Memory B cell (primary cell): Measurements from ENCODE around the gene HYAL2.
"Not testable (repeated sequence)": the region's sequence is repeated elsewhere in the genome, so short reads cannot be mapped to it uniquely, and the experiment has no call there.

Source experiments
- ATAC-seq: fragments of 150-1000 bp; cut with Tn5 transposase; 2 replicates; pipeline ENCODE4 v1.10.0; 2021; ENCODE audit warnings: low read depth, mild to moderate bottlenecking, moderate library complexity
- DNase-seq, 2 donors: peaks; one replicate each; pipeline ENCODE4 v3.0.0; 2022; ENCODE audit warnings: low spot score in 2 of 2
- H3K27ac Mint-ChIP-seq: one replicate; pipeline ENCODE4 v1.8.0; 2022; ENCODE audit warnings: mild to moderate bottlenecking, moderate library complexity, mixed read lengths
- H3K27me3 Mint-ChIP-seq: one replicate; pipeline ENCODE4 v1.8.0; 2022; ENCODE audit warnings: mixed read lengths
- H3K36me3 Mint-ChIP-seq: one replicate; pipeline ENCODE4 v1.8.0; 2022; ENCODE audit warnings: mild to moderate bottlenecking, mixed read lengths
- H3K4me1 Mint-ChIP-seq: one replicate; pipeline ENCODE4 v1.8.0; 2022; ENCODE audit warnings: mixed read lengths
- H3K4me3 Mint-ChIP-seq: one replicate; pipeline ENCODE4 v1.8.0; 2022; ENCODE audit warnings: mild to moderate bottlenecking, moderate library complexity, mixed read lengths
- H3K9me3 Mint-ChIP-seq: one replicate; pipeline ENCODE4 v1.8.0; 2022; ENCODE audit warnings: mixed read lengths

Gene HYAL2

DNA sequence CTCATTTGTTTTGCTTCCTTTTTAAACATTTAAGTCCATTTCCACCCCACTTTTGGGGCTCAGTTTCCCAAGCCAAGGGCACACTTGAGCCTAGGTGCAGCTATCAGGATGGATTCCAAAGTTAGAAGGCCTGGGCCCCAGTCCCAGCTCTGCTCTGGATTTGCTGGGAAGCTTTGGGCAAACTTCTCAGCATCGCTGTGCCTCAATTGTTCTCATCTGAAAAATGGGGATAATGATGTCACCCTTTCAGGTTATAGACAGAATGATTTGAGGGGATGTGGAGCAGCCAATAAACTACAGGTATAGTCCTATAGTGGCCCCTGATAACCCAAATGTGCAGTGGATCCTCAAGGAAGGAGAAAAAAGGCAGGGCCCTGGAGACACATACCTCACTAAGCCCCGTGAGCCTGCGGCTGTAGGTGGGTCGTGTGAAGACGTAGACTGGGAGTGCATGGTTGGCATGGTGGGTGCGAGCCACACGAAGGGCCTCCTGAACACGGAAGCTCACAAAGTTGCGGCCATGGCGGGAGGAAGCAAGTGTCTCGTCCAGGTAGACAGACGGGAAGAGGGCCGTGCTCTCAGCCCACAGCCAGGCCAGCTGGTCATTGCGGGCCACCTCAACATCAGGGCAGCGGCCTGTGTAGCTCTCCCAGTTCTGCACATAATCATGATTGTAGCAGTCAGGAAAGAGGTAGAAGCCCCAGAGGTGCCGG is 3.2 kb downstream of the HYAL2 start:
- H3K36me3 Mint-ChIP-seq, result no peaks in the 10 kb centered on the region
- DNase-seq, result no peak
- H3K27me3 Mint-ChIP-seq, result no peaks in the 10 kb centered on the region
- no peaks in the 10 kb centered on the region for H3K9me3 Mint-ChIP-seq
- H3K4me3 Mint-ChIP-seq, result peak overlapping the region; percentile 32
- ATAC-seq, result no peak
- H3K27ac Mint-ChIP-seq, result no peak overlapping the region
- H3K4me1 Mint-ChIP-seq, result peaks cover 39% of the 10 kb centered on the region

DNA sequence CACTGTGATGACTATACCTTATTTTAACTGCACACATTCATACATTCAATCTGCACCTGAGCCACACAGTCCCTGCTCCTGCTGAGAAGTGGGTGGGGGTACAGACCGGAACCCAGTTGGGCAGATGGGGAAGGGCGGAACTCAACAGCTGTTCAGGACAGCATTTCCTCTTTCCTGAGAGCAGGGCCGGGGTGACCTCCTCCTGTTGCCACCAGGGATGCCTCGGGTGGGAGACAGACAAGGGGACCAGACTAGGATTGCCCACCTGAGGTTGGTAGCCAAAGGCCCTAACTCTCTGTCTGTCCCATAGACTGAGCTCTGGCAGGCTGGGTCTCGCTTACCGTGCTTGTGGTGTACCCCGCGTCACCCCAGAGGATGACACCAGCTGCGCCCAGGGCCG is 3.9 kb downstream of the HYAL2 start:
- peaks cover 39% of the 10 kb centered on the region for H3K4me1 Mint-ChIP-seq
- no peak for ATAC-seq
- no peaks in the 10 kb centered on the region for H3K36me3 Mint-ChIP-seq
- DNase-seq, result no peak
- H3K4me3 Mint-ChIP-seq, result peak overlapping the region; percentile 29
- no peaks in the 10 kb centered on the region for H3K9me3 Mint-ChIP-seq
- no peaks in the 10 kb centered on the region for H3K27me3 Mint-ChIP-seq
- H3K27ac Mint-ChIP-seq, result no peak overlapping the region

DNA sequence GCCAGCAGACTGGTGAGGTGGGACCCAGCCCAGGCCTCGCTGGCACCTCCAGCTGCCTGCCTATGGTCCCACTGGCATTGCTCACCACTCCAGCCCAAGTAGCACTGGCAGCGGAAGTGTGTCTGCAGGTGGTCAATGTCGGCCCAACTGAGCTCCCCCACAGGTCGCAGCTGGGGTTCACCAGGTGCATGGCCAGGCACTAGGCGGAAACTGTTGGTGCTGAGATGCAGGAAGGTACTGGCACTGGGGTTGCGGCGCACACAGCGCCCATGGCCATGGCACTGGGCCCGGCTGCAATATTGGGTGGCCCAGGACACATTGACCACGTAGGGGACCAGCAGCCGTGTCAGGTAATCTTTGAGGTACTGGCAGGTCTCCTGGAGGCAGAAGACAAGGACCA is 4.4 kb downstream of the HYAL2 start:
- Mint-ChIP-seq H3K9me3 (no peaks in the 10 kb centered on the region), H3K27me3 (no peaks in the 10 kb centered on the region), H3K27ac (no peak overlapping the region), H3K4me3 (no peak overlapping the region), H3K36me3 (no peaks in the 10 kb centered on the region), H3K4me1 (peaks cover 38% of the 10 kb centered on the region)
- DNase-seq, result no peak
- no peak for ATAC-seq

DNA sequence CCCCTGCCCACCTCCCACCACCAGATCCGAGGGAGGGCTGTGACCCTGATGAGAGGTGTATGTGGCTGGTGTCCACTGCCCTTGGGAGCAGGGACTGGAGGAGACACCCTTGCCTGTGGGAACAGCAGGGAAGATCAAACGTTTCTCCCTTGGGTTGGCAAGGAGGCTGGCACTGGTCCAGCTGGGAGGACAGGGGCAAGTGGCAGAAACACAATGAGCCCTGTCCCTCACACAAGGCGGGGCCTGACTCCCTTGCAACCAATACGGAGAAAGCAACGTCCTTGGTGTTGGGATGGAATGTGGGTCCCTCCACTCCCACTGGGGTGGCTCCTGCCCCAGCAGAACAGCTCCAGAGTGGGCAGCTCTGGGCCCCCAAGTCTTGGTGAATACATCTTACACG is 5.2 kb downstream of the HYAL2 start:
- Mint-ChIP-seq H3K4me3 (no peak overlapping the region), H3K9me3 (no peaks in the 10 kb centered on the region), H3K27me3 (no peaks in the 10 kb centered on the region), H3K36me3 (no peaks in the 10 kb centered on the region), H3K27ac (no peak overlapping the region), H3K4me1 (peaks cover 36% of the 10 kb centered on the region)
- ATAC-seq, result no peak
- no peak for DNase-seq

DNA sequence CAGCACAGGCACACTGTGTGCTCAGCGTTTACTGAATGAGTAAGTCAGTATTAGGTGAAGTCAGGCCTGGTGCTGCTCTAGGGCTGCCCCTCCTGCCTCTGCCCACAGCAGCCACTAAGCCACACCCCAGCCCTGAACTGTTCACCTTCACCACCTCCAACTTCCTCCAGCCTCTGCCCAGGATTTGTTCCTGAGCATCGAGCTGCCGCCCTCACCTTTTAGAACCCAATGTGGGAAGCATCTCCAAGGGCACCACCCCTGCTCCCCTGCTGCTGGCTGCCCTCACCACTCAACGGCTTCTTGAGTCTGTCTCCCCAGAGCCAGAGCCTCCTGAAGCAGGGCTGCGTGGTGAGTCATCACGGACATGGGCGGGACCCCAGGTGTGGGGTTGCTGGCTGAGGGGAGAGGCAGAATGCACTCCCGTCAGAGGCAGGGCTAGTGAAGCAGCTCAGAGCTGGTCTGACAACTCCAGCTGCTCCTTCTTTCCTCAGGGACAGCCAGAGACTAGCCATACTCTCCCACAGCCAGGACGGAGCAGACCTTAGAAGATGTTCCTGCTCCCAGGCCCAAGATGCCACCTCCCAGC is 5.8 kb downstream of the HYAL2 start:
- Mint-ChIP-seq H3K36me3 (no peaks in the 10 kb centered on the region), H3K9me3 (no peaks in the 10 kb centered on the region), H3K27me3 (no peaks in the 10 kb centered on the region), H3K27ac (peak overlapping the region; percentile 80), H3K4me3 (peak overlapping the region; percentile 79), H3K4me1 (peaks cover 36% of the 10 kb centered on the region)
- DNase-seq (peak in 1 of 2 donors; percentile 44), ATAC-seq (peak; percentile 57)

DNA sequence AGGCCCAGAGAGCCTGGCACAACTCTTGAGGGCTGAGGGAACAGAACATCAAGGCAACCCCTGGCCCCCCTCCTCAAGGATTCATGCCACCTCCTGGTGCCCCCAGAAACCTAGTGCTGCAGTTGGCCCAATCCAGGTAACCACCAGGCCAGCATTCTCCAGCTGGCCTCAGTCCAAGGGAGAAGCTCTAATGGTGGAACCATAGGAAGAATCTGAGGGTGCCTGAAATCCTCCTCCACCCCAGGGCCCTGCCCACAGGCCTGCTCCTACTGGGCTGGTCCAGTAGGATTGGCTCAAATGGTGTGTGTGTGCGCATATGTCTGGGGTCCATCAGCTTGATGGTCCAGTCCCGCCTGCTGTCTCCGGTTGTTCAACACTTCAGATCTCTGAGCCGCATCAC is 7.7 kb downstream of the HYAL2 start:
- Mint-ChIP-seq H3K27ac (no peak overlapping the region), H3K36me3 (no peaks in the 10 kb centered on the region), H3K9me3 (no peaks in the 10 kb centered on the region), H3K4me3 (no peak overlapping the region), H3K4me1 (peaks cover 27% of the 10 kb centered on the region), H3K27me3 (no peaks in the 10 kb centered on the region)
- no peak for ATAC-seq
- no peak for DNase-seq

DNA sequence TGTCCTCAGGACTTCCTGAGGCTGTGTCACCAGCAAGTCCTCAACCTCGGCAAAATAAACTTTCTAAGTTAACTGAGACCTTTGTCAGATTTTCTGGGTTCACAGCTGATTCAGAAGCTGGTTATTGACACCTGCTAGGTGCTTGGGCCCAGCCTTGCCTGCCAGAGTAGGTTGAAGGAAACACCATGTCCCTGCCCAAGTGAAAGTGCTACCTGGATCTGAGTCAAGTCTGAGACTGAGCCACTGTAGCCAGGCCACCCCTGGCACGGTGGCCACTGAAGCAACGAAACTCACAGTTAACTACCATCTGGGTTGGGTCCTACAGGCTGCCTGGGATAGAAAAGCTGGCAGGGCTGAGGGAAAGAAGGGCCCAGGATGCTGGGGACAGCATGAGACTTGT is 8.2 kb downstream of the HYAL2 start:
- Mint-ChIP-seq H3K9me3 (no peaks in the 10 kb centered on the region), H3K4me3 (no peak overlapping the region), H3K27ac (no peak overlapping the region), H3K4me1 (peaks cover 25% of the 10 kb centered on the region), H3K36me3 (no peaks in the 10 kb centered on the region), H3K27me3 (no peaks in the 10 kb centered on the region)
- no peak for DNase-seq
- ATAC-seq, result no peak

DNA sequence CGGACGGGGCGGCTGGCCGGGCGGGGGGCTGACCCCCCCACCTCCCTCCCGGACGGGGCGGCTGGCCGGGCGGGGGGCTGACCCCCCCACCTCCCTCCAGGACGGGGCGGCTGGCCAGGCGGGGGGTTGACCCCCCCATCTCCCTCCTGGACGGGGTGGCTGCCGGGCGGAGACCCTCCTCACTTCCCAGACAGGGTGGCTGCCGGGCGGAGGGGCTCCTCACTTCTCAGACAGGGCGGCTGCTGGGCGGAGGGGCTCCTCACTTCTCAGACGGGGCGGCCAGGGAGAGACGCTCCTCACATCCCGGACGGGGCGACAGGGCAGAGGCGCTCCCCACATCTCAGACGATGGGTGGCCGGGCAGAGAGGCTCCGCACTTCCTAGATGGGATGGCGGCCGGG is 10.5 kb downstream of the HYAL2 start:
- peaks cover 12% of the 10 kb centered on the region for H3K4me1 Mint-ChIP-seq
- not testable (repeated sequence) for H3K9me3 Mint-ChIP-seq, DNase-seq, ATAC-seq, H3K36me3 Mint-ChIP-seq, H3K4me3 Mint-ChIP-seq, H3K27ac Mint-ChIP-seq, H3K27me3 Mint-ChIP-seq

DNA sequence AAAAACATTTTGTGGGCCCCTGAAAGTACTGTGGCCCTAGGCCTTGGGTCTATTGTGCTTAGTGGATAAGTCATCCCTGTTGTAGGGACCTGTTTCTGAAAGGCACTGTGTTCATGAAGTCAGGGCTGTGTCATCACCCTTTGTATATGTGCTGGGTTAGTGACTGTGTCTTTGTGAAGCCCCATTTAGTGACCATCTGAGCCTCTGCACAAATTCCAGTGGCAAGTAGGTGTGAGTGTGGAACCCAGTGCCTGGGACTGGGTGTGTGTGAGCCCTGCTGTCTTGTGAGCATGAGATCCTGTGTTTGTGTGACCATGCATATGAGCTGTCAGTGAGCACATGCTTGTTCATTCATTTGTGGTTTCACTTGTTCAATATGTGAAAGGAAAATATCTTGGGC is 17.9 kb downstream of the HYAL2 start:
- Mint-ChIP-seq H3K27me3 (no peaks in the 10 kb centered on the region), H3K9me3 (no peaks in the 10 kb centered on the region), H3K4me3 (no peak overlapping the region), H3K36me3 (no peaks in the 10 kb centered on the region), H3K27ac (no peak overlapping the region), H3K4me1 (peaks cover 10% of the 10 kb centered on the region)
- ATAC-seq (no peak), DNase-seq (no peak)

DNA sequence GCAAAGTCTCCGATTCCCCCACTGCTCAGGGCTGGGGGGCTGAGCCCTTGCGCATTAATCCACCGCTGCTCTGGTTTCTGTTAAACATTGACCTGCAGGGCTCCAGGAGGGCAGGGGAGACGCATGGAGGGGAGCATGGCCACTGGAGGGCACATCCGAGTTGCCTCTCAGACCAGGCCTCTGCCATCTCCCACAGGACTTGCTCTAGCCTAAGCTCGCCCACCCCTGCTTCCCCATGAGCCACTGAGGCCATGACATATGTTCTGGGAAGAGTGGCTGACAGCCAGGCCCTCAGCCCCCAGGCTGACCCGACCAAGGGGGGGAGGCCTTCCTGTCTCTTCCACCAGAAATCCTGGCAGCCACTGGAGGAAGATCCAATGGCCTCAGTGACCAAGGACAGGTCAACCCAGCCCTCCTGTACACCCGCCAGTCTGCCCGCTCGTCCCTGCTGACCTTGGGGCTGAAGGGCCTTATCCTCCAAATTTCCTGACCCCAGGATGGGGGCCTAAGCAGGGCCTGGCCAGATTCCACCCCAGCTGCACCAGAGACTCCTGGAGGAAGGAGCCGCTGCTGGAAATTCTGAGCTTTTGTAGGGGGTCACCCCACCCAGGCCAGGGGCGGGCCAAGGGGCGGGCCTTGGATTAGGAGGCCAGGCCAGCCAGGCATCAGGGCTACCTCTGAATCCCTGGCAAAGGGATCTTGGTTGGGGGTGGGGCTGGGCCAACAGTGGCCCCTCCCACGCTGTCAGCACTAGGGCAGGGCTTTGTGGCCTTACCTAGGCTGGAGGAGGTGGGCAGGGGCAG is 19.3 kb downstream of the HYAL2 start, which contains the start of gene HYAL1:
TSS of gene HYAL1 (minus strand) at position 562 of the 803 bp plus-strand sequence. CDS start 618 bp downstream, outside the sequence.
- H3K4me1 Mint-ChIP-seq, result peaks cover 11% of the 10 kb centered on the region
- no peaks in the 10 kb centered on the region for H3K9me3 Mint-ChIP-seq
- H3K27ac Mint-ChIP-seq, result no peak within 1 kb of the TSS
- H3K4me3 Mint-ChIP-seq, result no peak within 1 kb of the TSS
- DNase-seq, result no peak
- no peaks in the 10 kb centered on the region for H3K36me3 Mint-ChIP-seq
- ATAC-seq, result no peak
- no peaks in the 10 kb centered on the region for H3K27me3 Mint-ChIP-seq

DNA sequence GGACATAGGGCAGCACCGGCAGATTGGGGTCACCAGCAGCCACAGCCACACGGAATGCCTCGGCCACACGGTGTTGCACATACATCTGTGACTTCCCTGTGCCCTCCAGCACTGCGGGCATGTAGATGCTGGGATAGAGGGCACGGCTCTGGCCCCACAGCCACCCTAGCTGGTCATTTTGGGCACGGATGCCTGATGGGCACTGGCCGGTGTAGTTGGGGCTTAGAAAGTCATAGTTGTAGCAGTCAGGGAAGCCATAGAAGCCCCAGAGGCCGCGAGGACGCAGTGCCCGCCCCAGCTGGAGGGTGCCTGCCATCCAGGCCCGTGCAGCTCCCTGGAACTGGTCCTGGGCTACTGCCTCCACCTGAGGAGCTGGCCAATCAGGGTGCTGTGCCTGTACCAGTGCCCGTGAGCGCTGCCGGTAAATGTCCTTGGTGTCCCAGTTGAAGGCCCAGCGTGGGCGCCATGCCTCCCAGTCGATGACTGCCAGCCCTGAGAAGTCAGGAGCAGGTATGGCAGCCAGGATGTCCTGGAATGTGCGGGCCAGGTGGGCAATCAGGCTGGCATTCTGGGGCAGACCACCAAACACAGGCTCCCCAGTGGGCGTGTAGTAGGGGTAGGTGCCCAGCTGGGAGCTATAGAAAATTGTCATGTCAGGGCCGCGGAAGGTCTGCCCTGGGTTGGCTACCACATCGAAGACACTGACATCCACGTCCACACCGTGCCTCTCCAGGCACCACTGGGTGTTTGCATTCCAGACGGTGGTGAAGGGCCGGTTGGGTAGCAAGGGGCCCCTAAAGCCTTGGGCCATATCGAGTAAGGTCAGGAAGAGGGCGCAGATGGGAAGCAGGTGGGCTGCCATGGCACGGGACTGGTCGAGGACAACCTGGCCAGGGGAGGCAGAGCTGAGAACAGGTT is 20.2 kb downstream of the HYAL2 start:
- DNase-seq (no peak), ATAC-seq (no peak)
- H3K36me3 Mint-ChIP-seq, result no peaks in the 10 kb centered on the region
- H3K27ac Mint-ChIP-seq, result no peak overlapping the region
- no peak overlapping the region for H3K4me3 Mint-ChIP-seq
- H3K4me1 Mint-ChIP-seq, result peaks cover 17% of the 10 kb centered on the region
- no peaks in the 10 kb centered on the region for H3K9me3 Mint-ChIP-seq
- H3K27me3 Mint-ChIP-seq, result no peaks in the 10 kb centered on the region

DNA sequence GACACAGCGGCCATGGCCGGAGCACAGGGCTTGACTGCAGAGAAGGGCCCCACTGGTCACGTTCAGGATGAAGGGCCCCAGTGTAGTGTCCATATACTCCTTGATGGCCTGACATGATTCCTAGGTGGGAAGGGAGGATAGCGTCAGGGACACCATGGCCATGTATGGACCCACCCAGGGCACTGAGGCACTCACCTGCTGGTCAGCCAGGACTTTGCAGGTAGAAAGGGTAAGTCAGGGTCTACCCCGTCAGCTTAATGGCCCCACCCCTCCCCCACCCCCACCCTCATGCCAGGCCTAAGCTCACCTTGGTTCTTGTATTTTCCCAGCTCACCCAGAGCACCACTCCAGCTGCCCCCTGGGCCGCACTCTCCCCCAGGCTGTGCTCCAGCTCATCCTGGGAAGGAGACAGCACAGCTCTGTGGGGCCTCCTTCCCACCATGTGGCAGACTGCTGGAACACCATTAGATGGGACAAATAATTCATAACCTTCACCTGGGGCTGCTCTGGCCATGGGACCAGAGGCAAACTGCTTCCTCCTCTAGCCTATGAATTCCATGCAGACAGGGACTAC is 21.8 kb downstream of the HYAL2 start:
- Mint-ChIP-seq H3K36me3 (no peaks in the 10 kb centered on the region), H3K4me3 (peak overlapping the region; percentile 94), H3K4me1 (peaks cover 20% of the 10 kb centered on the region), H3K27me3 (no peaks in the 10 kb centered on the region), H3K9me3 (no peaks in the 10 kb centered on the region), H3K27ac (peak overlapping the region; percentile 97)
- ATAC-seq (no peak), DNase-seq (no peak)

DNA sequence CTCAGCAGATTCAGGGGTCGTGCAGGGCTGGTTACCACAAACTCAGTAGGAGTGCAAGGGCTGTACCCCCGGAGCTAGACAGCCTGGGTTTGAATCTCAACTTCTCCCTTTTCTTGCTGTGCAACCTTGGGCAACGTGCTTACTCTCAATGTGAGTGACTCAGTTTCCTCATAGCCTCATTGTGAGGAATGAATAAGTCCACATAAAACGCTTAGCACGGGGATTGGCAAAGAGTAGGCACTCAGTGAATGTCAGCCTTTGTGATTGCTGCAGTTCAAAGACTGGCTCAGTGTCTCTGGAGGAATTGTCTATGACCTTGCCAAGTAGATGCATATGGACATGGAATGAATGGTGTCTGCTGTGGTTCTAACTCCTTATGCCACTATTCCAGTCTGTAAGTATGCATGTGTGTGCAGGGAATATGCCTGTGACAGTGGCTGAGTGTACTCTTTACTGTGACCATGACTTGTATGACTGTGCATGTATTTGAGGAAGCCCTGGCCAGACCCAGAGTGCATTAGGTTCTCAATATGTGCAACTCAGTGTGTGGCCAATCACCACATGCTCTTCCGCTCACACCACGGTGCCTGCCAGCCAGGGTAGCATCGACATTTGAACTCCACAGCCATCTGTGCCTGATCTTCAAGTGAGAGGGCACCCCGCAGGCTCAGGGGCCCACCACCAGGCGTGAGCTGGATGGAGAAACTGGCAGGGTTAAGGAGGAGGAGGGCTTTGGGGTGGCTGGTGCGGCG is 22.4 kb downstream of the HYAL2 start:
- Mint-ChIP-seq H3K36me3 (no peaks in the 10 kb centered on the region), H3K4me1 (peaks cover 20% of the 10 kb centered on the region), H3K27me3 (no peaks in the 10 kb centered on the region), H3K4me3 (peak overlapping the region; percentile 94), H3K9me3 (no peaks in the 10 kb centered on the region), H3K27ac (peak overlapping the region; percentile 97)
- ATAC-seq (no peak), DNase-seq (no peak)
